A673 (cell line): ENCODE results near the gene METTL9. TPM values are rescaled to one million over a fixed set of nuclear protein-coding genes. Genes with fewer than 3 reads are reported as not detected.
"Not testable (repeated sequence)": the region's sequence is repeated elsewhere in the genome, so short reads cannot be mapped to it uniquely, and the experiment has no call there.

Experiments
- BruUV-seq: library from RNA; stranded (reverse); fragments of 400-500 nt; replicated peaks from 2 replicates; lab custom pipeline; 2021; lab: Mats Ljungman, UMichigan
- CTCF ChIA-PET: fragments of 300-600 bp; sonication (Branson Sonifier 250); formaldehyde crosslinking; loops from one replicate; lab custom pipeline; 2022; ENCODE audit warnings: antibody characterized with exemption; lab: Charles Lee
- POLR2A ChIA-PET: fragments of 300-600 bp; sonication (Branson Sonifier 250); formaldehyde crosslinking; loops from one replicate; lab custom pipeline; 2022; ENCODE audit warnings: antibody characterized with exemption; ENCODE audit not compliant: low non-redundant PET; lab: Charles Lee
- DNase-seq: peaks from one replicate; pipeline ENCODE4 v3.0.0-alpha.2; 2015; ENCODE audit warnings: low spot score
- H3K27ac ChIP-seq: fragments of 200-600 bp; sonication (generic); 2 replicates; pipeline ENCODE4 v1.5.1; 2016; ENCODE audit warnings: mixed run types, low read depth, mild to moderate bottlenecking, mixed read lengths, antibody characterized with exemption, low read length; ENCODE audit not compliant: poor library complexity, severe bottlenecking
- H3K27me3 ChIP-seq: fragments of 200-600 bp; sonication (generic); replicated peaks from 2 replicates; pipeline ENCODE4 v1.6.1; 2017; ENCODE audit warnings: mixed run types, low read depth, mild to moderate bottlenecking, mixed read lengths, antibody characterized with exemption, low read length; ENCODE audit not compliant: insufficient read depth, poor library complexity
- H3K36me3 ChIP-seq: fragments of 200-600 bp; sonication (generic); 2 replicates; pipeline ENCODE4 v1.6.1; 2016; ENCODE audit warnings: mixed run types, mild to moderate bottlenecking, mixed read lengths, antibody characterized with exemption, low read length; ENCODE audit not compliant: insufficient read depth, poor library complexity, severe bottlenecking
- H3K4me1 ChIP-seq: fragments of 200-600 bp; sonication (generic); 2 replicates; pipeline ENCODE4 v1.6.1; 2017; ENCODE audit warnings: mixed run types, mild to moderate bottlenecking, mixed read lengths, antibody characterized with exemption, low read length; ENCODE audit not compliant: insufficient read depth, poor library complexity, severe bottlenecking
- H3K4me3 ChIP-seq: fragments of 200-600 bp; sonication (generic); 2 replicates; pipeline ENCODE4 v1.5.1; 2016; ENCODE audit warnings: low read depth, mixed run types, mild to moderate bottlenecking, mixed read lengths, low read length; ENCODE audit not compliant: poor library complexity, severe bottlenecking
- H3K9me3 ChIP-seq: fragments of 200-600 bp; sonication (generic); 2 replicates; pipeline ENCODE4 v1.6.1; 2016; ENCODE audit warnings: mixed run types, low read depth, mild to moderate bottlenecking, mixed read lengths, antibody characterized with exemption, low read length; ENCODE audit not compliant: poor library complexity, severe bottlenecking
- EZH2 ChIP-seq: fragments of 200-600 bp; sonication (generic); IDR thresholded peaks from 2 replicates; pipeline ENCODE4 v1.6.1; 2017; ENCODE audit warnings: borderline replicate concordance, low read depth, mild to moderate bottlenecking, mixed read lengths, antibody characterized with exemption, low read length; ENCODE audit not compliant: poor library complexity, severe bottlenecking
- intact Hi-C: fragments of 100-400 bp; cut with micrococcal nuclease; formaldehyde crosslinking; loops from one replicate; pipeline ENCODE4 v1.10.0; 2022; ENCODE audit not compliant: unreplicated experiment
- total RNA-seq: library from RNA; stranded (reverse); gene quantifications from 2 replicates; pipeline ENCODE4 v1.2.3, GENCODE V29; 2021
- TF ChIP-seq, protein P1 (sequence below): fragments of 300-800, 200-600 bp; sonication (generic); conservative IDR thresholded peaks from 2 replicates; pipeline ENCODE4 v1.5.1; 2017; ENCODE audit warnings: low read depth, mild to moderate bottlenecking, antibody characterized with exemption, low read length, moderate library complexity, mixed read lengths

The METTL9 gene
- total RNA-seq, 1 experiment from 2014 or later, result 151 TPM

DNA sequence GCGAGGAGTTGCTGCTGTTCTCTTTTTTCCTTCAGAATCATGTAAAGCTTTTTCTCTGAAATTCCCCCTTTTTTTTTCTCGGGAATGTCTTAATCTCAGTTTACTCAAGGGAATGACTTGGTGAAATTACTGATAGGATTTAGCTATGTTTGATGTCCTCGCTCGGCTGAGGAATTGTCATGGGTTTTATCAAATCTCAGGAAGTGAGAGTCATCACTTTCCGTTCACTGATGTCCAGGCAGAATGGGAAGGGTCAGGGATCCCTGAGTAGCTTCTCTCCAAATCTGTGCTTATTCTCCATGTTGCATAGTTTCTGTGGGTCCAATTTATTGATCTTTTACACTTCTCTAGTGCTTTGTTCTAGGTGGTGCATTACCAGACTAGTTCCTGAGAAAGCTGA, 46.7 kb downstream of the METTL9 start:
- Histone ChIP-seq H3K27me3 (no peaks in the 10 kb centered on the region), H3K27ac (peak overlapping the region; percentile 35)
- POLR2A ChIA-PET, result no interaction called here

DNA sequence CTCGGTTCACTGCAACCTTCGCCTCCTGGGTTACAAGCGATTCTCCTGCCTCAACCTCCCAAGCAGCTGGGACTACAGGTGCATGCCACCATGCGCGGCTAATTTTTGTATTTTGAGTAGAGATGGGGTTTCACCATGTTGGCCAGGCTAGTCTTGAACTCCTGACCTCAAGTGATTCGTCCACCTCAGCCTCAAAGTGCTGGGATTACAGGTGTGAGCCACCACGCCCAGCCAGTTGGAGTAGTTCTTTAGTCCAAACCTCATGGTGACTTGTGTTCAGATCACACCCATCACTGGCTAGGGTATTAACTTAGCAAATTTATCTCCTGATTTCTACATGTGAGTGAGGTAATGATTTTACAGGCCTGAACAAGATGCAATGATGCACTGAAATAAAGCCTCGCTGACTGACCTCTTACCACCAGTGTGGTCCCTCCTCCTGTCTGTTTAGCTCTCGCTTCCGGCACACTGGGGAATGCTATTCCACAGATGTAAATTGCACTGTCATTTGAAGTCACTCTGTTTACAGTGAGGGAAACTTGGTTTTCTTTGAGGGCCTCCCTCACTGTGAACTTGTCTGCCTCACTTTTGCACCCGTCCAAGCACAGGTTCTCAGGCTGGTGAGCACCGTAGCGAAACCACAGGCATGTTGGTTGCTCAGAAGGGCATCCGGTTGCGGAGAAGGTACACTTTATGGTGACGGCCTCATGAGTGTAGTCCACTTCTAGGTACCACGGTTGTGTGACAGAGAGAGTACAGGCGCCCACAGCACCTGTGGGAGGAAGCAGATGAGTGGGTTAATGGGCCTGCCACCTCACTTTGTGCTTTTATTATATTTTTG, 47.6 kb downstream of the METTL9 start:
- POLR2A ChIA-PET, result no interaction called here
- TF ChIP-seq EZH2, result no peak
- TF ChIP-seq, protein P1, sequence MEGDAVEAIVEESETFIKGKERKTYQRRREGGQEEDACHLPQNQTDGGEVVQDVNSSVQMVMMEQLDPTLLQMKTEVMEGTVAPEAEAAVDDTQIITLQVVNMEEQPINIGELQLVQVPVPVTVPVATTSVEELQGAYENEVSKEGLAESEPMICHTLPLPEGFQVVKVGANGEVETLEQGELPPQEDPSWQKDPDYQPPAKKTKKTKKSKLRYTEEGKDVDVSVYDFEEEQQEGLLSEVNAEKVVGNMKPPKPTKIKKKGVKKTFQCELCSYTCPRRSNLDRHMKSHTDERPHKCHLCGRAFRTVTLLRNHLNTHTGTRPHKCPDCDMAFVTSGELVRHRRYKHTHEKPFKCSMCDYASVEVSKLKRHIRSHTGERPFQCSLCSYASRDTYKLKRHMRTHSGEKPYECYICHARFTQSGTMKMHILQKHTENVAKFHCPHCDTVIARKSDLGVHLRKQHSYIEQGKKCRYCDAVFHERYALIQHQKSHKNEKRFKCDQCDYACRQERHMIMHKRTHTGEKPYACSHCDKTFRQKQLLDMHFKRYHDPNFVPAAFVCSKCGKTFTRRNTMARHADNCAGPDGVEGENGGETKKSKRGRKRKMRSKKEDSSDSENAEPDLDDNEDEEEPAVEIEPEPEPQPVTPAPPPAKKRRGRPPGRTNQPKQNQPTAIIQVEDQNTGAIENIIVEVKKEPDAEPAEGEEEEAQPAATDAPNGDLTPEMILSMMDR, result no peak
- Histone ChIP-seq H3K9me3 (no peaks in the 10 kb centered on the region), H3K4me1 (peaks cover 9% of the 10 kb centered on the region), H3K36me3 (peaks cover 3% of the 10 kb centered on the region), H3K27me3 (no peaks in the 10 kb centered on the region), H3K27ac (no peak overlapping the region), H3K4me3 (no peak overlapping the region)
- no peak for DNase-seq
- BruUV-seq, result no TSS peak
- intact Hi-C loops, result no loop called here
- CTCF ChIA-PET, result interaction anchor here (1.2 kb wide), 1 partner anchor 10 kb away, joined by 4 read pairs; no protein-coding TSS in a partner anchor

More for the DNA sequence above, 46.7 kb downstream of the METTL9 start:
- TF ChIP-seq EZH2, result no peak
- TF ChIP-seq, protein P1, result no peak
- no peaks in the 10 kb centered on the region for H3K9me3 ChIP-seq
- no TSS peak for BruUV-seq
- H3K4me1 ChIP-seq, result peaks cover 9% of the 10 kb centered on the region
- H3K36me3 ChIP-seq, result peaks cover 3% of the 10 kb centered on the region
- DNase-seq, result no peak
- CTCF ChIA-PET, result interaction anchor here (1.2 kb wide), 1 partner anchor 11 kb away, joined by 4 read pairs; no protein-coding TSS in a partner anchor
- intact Hi-C loops, result no loop called here
- no peak overlapping the region for H3K4me3 ChIP-seq

DNA sequence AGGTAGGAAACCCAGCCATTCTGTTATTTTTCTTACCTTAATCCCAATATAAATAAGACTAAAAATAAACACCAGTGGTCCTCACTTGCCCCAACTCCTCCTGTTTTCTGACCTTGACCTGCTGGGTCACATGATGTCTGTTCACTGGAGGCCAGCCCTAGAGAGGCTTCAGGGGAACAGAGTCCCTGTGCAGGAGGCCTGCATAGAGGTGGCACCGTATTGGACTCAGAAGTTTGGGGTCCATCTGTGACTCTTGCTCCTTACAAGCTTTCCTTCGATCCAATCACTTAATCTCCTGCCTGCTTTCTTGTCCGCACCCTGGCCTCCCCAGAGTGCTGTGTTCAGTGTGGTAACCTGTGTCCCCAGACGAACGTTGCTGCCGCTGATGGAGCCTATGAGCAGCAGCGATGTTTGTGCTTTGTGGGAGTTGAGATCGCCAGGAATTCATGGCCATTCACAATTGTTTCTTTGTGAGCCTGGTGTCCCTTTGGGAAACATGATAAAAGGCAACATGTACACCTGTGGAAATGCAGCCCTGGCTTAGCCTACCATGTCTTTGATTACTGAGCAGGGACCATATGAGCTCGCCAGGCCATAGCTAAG, 48.3 kb downstream of the METTL9 start:
- peaks cover 6% of the 10 kb centered on the region for H3K4me1 ChIP-seq
- TF ChIP-seq, protein P1, result no peak
- no peak for TF ChIP-seq EZH2
- no TSS peak for BruUV-seq
- peaks cover 3% of the 10 kb centered on the region for H3K36me3 ChIP-seq
- H3K27me3 ChIP-seq, result no peaks in the 10 kb centered on the region
- H3K4me3 ChIP-seq, result no peak overlapping the region
- no peaks in the 10 kb centered on the region for H3K9me3 ChIP-seq
- intact Hi-C loops, result no loop called here
- ChIA-PET POLR2A (no interaction called here), CTCF (no interaction called here)
- no peak overlapping the region for H3K27ac ChIP-seq
- no peak for DNase-seq

DNA sequence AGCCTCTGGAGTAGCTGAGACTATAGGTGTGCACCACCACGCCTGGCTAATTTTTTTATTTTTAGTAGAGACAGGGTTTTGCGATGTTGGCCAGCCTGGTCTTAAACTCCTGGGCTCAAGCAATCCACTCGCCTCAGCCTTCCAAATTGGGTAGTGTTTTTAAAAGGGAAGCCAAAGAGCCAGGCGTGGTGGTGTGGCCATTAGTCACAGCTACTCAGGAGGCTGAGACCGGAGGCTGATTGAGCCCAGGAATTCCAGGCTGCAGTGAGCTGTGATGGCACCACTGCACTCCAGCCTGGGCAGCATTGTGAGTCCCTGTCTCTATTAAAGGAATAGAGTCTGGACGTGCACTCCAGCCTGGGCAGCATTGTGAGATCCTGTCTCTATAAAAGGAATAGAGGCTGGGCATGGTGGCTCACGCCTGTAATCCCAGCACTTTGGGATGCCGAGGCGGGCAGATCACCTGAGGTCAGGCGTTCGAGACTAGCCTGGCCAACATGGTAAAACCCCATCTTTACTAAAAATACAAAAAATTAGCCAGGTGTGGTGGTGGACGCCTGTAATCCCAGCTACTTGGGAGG, 50.5 kb downstream of the METTL9 start:
- CTCF ChIA-PET, result interaction anchor here (0.6 kb wide), 1 partner anchor 1603 kb away, joined by 4 read pairs; no protein-coding TSS in a partner anchor

More for the DNA sequence above, 50.5 kb downstream of the METTL9 start:
- intact Hi-C loops, POLR2A ChIA-PET, H3K27ac ChIP-seq, H3K4me1 ChIP-seq, H3K36me3 ChIP-seq, DNase-seq, H3K9me3 ChIP-seq, H3K4me3 ChIP-seq, BruUV-seq, H3K27me3 ChIP-seq: not testable (repeated sequence)
